SK-N-SH (cell line): Measurements from ENCODE around the gene ZBTB6. TPM values are rescaled to one million over a fixed set of nuclear protein-coding genes. Genes with fewer than 3 reads are reported as not detected.

Experiments used
- CTCF ChIA-PET: fragments of 300-600, 350-600 bp; formaldehyde crosslinking; extraction: SDS; loops from one replicate; lab custom pipeline; 2021; lab: Yijun Ruan, JAX
- POLR2A ChIA-PET: fragments of 350-600 bp; sonication (Branson Sonifier 250); formaldehyde crosslinking; extraction: SDS; loops from one replicate; lab custom pipeline; 2020; ENCODE audit warnings: antibody characterized with exemption, inconsistent platforms; lab: Yijun Ruan, JAX
- DNase-seq: peaks from one replicate; pipeline ENCODE4 v3.0.0; 2012
- H2AFZ ChIP-seq: fragments of 200-600 bp; sonication (generic); 2 replicates; pipeline ENCODE4 v1.8.1; 2016; ENCODE audit warnings: antibody characterized with exemption, mild to moderate bottlenecking, low read depth
- H3F3A ChIP-seq: fragments of 200-600 bp; sonication (generic); replicated peaks from 2 replicates; pipeline ENCODE3; 2016; ENCODE audit warnings: antibody characterized with exemption, mild to moderate bottlenecking; ENCODE audit not compliant: insufficient read depth
- H3K27ac ChIP-seq, 2 experiments: fragments of 200-500 bp in 1 of 2; fragments of 200-600 bp in 1 of 2; sonication (Bioruptor generic) in 1 of 2; sonication (generic), shearing (Covaris generic) in 1 of 2; 2 replicates each; pipeline versions ENCODE4 v1.5.1 to v1.6.1; 2014 to 2016; ENCODE audit warnings: low read depth in 2 of 2, inconsistent platforms in 1 of 2, low read length in 1 of 2, mild to moderate bottlenecking in 1 of 2, mixed read lengths in 1 of 2
- H3K27me3 ChIP-seq: fragments of 200-600 bp; sonication (generic), shearing (Covaris generic); 2 replicates; pipeline ENCODE4 v1.6.1; 2016; ENCODE audit warnings: mixed run types; ENCODE audit not compliant: insufficient read depth
- H3K36me3 ChIP-seq, 2 experiments: fragments of 200-500 bp in 1 of 2; fragments of 200-600 bp in 1 of 2; sonication (Bioruptor generic) in 1 of 2; sonication (generic) in 1 of 2; replicated peaks in 1 of 2; 2 replicates each; pipeline versions ENCODE3 to v1.5.1; 2014 to 2016; ENCODE audit warnings: low read length in 1 of 2, mild to moderate bottlenecking in 1 of 2; ENCODE audit not compliant: insufficient read depth in 2 of 2, control insufficient read depth in 1 of 2
- H3K4me1 ChIP-seq, 2 experiments: fragments of 200-500 bp in 1 of 2; fragments of 200-600 bp in 1 of 2; sonication (Bioruptor generic) in 1 of 2; sonication (generic), shearing (Covaris generic) in 1 of 2; 2 replicates each; pipeline versions ENCODE4 v1.5.1 to v1.6.1; 2014 to 2016; ENCODE audit warnings: low read depth in 1 of 2, low read length in 1 of 2, mixed run types in 1 of 2; ENCODE audit not compliant: insufficient read depth in 2 of 2, control insufficient read depth in 1 of 2
- H3K4me2 ChIP-seq: fragments of 200-600 bp; sonication (generic), shearing (Covaris generic); 2 replicates; pipeline ENCODE4 v1.6.1; 2017; ENCODE audit warnings: mixed run types
- H3K4me3 ChIP-seq, 2 experiments: fragments of 200-500 bp in 1 of 2; fragments of 200-600 bp in 1 of 2; sonication (Bioruptor generic) in 1 of 2; sonication (generic), shearing (Covaris generic) in 1 of 2; 2 replicates each; pipeline versions ENCODE4 v1.5.1 to v1.8.1; 2014 to 2016; ENCODE audit warnings: low read depth in 2 of 2, inconsistent platforms in 1 of 2, low read length in 1 of 2, mild to moderate bottlenecking in 1 of 2, mixed read lengths in 1 of 2, moderate library complexity in 1 of 2
- H3K79me2 ChIP-seq: fragments of 200-600 bp; sonication (generic); 2 replicates; pipeline ENCODE4 v1.8.1; 2017; ENCODE audit warnings: mild to moderate bottlenecking; ENCODE audit not compliant: insufficient read depth
- H3K9ac ChIP-seq: fragments of 200-600 bp; sonication (generic); 2 replicates; pipeline ENCODE4 v1.6.1; 2017; ENCODE audit warnings: mixed run types
- H3K9me2 ChIP-seq: fragments of 200-600 bp; sonication (generic); 2 replicates; pipeline ENCODE4 v1.6.1; 2017; ENCODE audit warnings: mixed run types
- H3K9me3 ChIP-seq: fragments of 200-600 bp; sonication (generic); 2 replicates; pipeline ENCODE4 v1.6.1; 2017; ENCODE audit warnings: mixed run types, mild to moderate bottlenecking, moderate library complexity
- H4K20me1 ChIP-seq: fragments of 200-600 bp; sonication (generic); 2 replicates; pipeline ENCODE4 v1.6.1; 2017; ENCODE audit warnings: mild to moderate bottlenecking, mixed run types; ENCODE audit not compliant: insufficient read depth
- CHD2 ChIP-seq: fragments of 150-350 bp; IDR thresholded peaks from 2 replicates; pipeline ENCODE4 v1.6.1; 2018; ENCODE audit warnings: low read length; ENCODE audit not compliant: partially characterized antibody
- EP300 ChIP-seq, 2 experiments: IDR thresholded peaks; 2 replicates each; pipeline versions ENCODE4 v1.4.0 to v1.6.1; 2012; ENCODE audit warnings: borderline replicate concordance in 1 of 2, low read depth in 1 of 2, low read length in 1 of 2
- EZH2phosphoT487 ChIP-seq: fragments of 200-600 bp; sonication (generic); IDR thresholded peaks from 2 replicates; pipeline ENCODE4 v1.6.1; 2017; ENCODE audit warnings: low read depth, mixed run types, mild to moderate bottlenecking, antibody characterized with exemption, moderate library complexity, borderline replicate concordance
- FOXJ3 ChIP-seq: sonication (generic); formaldehyde crosslinking; IDR thresholded peaks from 2 replicates; pipeline ENCODE4 v1.5.1; 2020; ENCODE audit warnings: mild to moderate bottlenecking, missing genetic modification reagents
- GABPA ChIP-seq: IDR thresholded peaks from 2 replicates; pipeline ENCODE4 v1.4.0; 2012; ENCODE audit warnings: low read depth, mild to moderate bottlenecking
- GATA2 ChIP-seq: sonication (generic); formaldehyde crosslinking; IDR thresholded peaks from 2 replicates; pipeline ENCODE4 v1.5.0; 2020; ENCODE audit warnings: mild to moderate bottlenecking, missing genetic modification reagents
- JUND ChIP-seq: IDR thresholded peaks from 2 replicates; pipeline ENCODE4 v1.4.0; 2012
- MXI1 ChIP-seq: IDR thresholded peaks from 2 replicates; pipeline ENCODE4 v1.6.1; 2012; ENCODE audit warnings: mild to moderate bottlenecking, low read depth, low read length, improper control_type of control experiment
- NFIC ChIP-seq: IDR thresholded peaks from 2 replicates; pipeline ENCODE4 v1.4.0; 2012; ENCODE audit warnings: borderline replicate concordance
- NRF1 ChIP-seq: IDR thresholded peaks from 2 replicates; pipeline ENCODE4 v1.6.1; 2012; ENCODE audit warnings: low read depth, mild to moderate bottlenecking, low read length
- POLR2AphosphoS5 ChIP-seq: IDR thresholded peaks from 2 replicates; pipeline ENCODE4 v1.6.1; 2012; ENCODE audit warnings: low read depth, low read length
- RAD21 ChIP-seq: IDR thresholded peaks from 2 replicates; pipeline ENCODE4 v1.6.1; 2012; ENCODE audit warnings: mild to moderate bottlenecking, low read length
- RCOR1 ChIP-seq: fragments of 150-350 bp; IDR thresholded peaks from 2 replicates; pipeline ENCODE4 v1.6.1; 2017; ENCODE audit warnings: antibody characterized with exemption, low read length
- RFX5 ChIP-seq: IDR thresholded peaks from 2 replicates; pipeline ENCODE4 v1.6.1; 2012; ENCODE audit warnings: mild to moderate bottlenecking, improper control_type of control experiment, low read length
- SMC3 ChIP-seq: IDR thresholded peaks from 2 replicates; pipeline ENCODE4 v1.6.1; 2012; ENCODE audit warnings: low read depth, low read length, improper control_type of control experiment
- TAF1 ChIP-seq: IDR thresholded peaks from 2 replicates; pipeline ENCODE4 v1.6.1; 2012; ENCODE audit warnings: low read depth, mild to moderate bottlenecking, low read length, moderate library complexity, borderline replicate concordance
- TEAD4 ChIP-seq: IDR thresholded peaks from 2 replicates; pipeline ENCODE4 v1.4.0; 2012; ENCODE audit warnings: mild to moderate bottlenecking, borderline replicate concordance; ENCODE audit not compliant: insufficient read depth
- YY1 ChIP-seq: IDR thresholded peaks from 2 replicates; pipeline ENCODE4 v1.4.0; 2012; ENCODE audit warnings: low read depth, mild to moderate bottlenecking
- WGBS: methylation state at CpG from one replicate; pipeline ENCODE4 v1.1.6; 2017; ENCODE audit warnings: low lambda C conversion rate; 5-methylcytosine and 5-hydroxymethylcytosine counted together
- polyA plus RNA-seq, 3 experiments: library from polyadenylated mRNA; depleted of rRNA; stranded (reverse); fragments of >200 nt; gene quantifications; 2 replicates each; pipeline ENCODE4 v1.2.3, GENCODE V29; 2012
- TF ChIP-seq, protein P1 (sequence below): IDR thresholded peaks from 2 replicates; pipeline ENCODE4 v1.4.0; 2012; ENCODE audit warnings: low read depth
- TF ChIP-seq, protein P2 (sequence below): IDR thresholded peaks from 2 replicates; pipeline ENCODE4 v1.4.0; 2012; ENCODE audit warnings: low read depth, borderline replicate concordance
- TF ChIP-seq, protein P3 (sequence below): IDR thresholded peaks from 2 replicates; pipeline ENCODE4; 2012
- TF ChIP-seq, protein P4 (sequence below): IDR thresholded peaks from 2 replicates; pipeline ENCODE4 v1.6.1; 2012; ENCODE audit warnings: mild to moderate bottlenecking, low read depth, low read length, moderate library complexity

The ZBTB6 gene
- polyA plus RNA-seq, 1 of the 3 experiments (the other 2 are of a cell fraction): 2.2 TPM

DNA sequence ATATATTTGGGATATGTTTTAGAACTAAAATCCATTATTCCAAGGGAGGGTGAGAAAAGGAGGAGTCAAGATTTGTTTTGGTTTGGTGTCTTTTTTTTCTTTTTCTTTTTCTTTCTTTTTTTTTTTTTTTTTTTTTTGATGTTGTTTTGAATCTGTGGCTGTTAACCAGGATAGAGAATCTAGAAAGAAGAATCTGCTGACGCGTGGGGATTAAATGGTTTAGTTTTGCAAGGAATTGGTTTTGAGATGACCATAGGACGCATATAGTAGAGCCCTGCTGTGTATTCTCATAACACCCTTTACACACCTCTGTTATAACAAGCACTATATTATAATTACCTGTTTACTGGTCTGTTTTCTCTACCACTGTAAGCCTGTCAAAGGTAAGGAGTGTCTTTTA lies 37.1 kb upstream of the ZBTB6 start:
- Histone ChIP-seq H3K4me3 (no peak overlapping the region), H3K4me2 (no peak overlapping the region), H3K9ac (no peak overlapping the region), H3K79me2 (peaks cover 96% of the 10 kb centered on the region), H3K27ac (no peak overlapping the region), H4K20me1 (peaks cover 71% of the 10 kb centered on the region), H3F3A (peaks cover 17% of the 10 kb centered on the region), H3K9me3 (no peaks in the 10 kb centered on the region), H3K27me3 (no peaks in the 10 kb centered on the region), H2AFZ (no peak overlapping the region), H3K4me1 (peaks cover 0 to 34% of the 10 kb centered on the region in 2 experiments; a peak in 2 of 4 replicates), H3K9me2 (no peaks in the 10 kb centered on the region), H3K36me3 (peaks cover 0 to 7% of the 10 kb centered on the region in 2 experiments)
- ChIA-PET CTCF (interaction anchor here (0.9 kb wide), 1 partner anchor 9 kb away, joined by 3 read pairs; the partner anchor contains the start of gene RABGAP1), POLR2A (no interaction called here)
- TF ChIP-seq, protein P1, sequence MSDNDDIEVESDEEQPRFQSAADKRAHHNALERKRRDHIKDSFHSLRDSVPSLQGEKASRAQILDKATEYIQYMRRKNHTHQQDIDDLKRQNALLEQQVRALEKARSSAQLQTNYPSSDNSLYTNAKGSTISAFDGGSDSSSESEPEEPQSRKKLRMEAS: no peak
- TF ChIP-seq NRF1: no peak
- no peak for TF ChIP-seq FOXJ3 (CRISPR knock-in tag)
- TF ChIP-seq, protein P2, sequence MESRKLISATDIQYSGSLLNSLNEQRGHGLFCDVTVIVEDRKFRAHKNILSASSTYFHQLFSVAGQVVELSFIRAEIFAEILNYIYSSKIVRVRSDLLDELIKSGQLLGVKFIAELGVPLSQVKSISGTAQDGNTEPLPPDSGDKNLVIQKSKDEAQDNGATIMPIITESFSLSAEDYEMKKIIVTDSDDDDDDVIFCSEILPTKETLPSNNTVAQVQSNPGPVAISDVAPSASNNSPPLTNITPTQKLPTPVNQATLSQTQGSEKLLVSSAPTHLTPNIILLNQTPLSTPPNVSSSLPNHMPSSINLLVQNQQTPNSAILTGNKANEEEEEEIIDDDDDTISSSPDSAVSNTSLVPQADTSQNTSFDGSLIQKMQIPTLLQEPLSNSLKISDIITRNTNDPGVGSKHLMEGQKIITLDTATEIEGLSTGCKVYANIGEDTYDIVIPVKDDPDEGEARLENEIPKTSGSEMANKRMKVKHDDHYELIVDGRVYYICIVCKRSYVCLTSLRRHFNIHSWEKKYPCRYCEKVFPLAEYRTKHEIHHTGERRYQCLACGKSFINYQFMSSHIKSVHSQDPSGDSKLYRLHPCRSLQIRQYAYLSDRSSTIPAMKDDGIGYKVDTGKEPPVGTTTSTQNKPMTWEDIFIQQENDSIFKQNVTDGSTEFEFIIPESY: no peak
- TF ChIP-seq TAF1: no peak
- no peak for TF ChIP-seq RFX5
- no peak for TF ChIP-seq RAD21
- TF ChIP-seq EP300 (IDR thresholded peaks at IDR 0.05; ENCODE audit: borderline replicate concordance in 1 of 2, low read depth in 1 of 2, low read length in 1 of 2): no peak
- TF ChIP-seq POLR2AphosphoS5: no peak
- TF ChIP-seq GABPA: no peak
- no peak for TF ChIP-seq CHD2
- TF ChIP-seq GATA2: no peak
- no peak for TF ChIP-seq SMC3
- WGBS: 97% methylated on average over 3 of the region's 3 CpGs
- no peak for DNase-seq

DNA sequence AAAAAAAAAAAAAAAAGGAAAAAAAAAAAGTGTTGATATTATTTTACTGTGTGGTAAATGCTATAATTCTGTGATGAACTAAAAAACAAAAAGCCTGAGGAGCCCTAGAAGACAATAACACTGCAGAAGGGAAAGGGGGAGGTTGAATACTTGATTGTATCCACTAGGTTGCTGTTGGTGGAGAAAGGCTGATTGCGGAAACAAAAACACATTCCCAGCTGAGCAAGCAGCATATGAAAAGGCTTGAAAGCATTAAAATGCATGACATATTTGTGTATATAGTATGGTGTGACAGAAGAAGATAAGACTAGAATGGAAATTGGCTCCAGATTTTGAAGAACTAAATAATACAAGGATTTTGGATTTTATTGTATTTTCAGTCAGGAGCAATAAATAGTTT lies 36.6 kb upstream of the ZBTB6 start:
- CTCF ChIA-PET: no interaction called here
- peaks cover 96% of the 10 kb centered on the region for H3K79me2 ChIP-seq
- H3K27ac ChIP-seq: no peak overlapping the region
- H3K27me3 ChIP-seq: no peaks in the 10 kb centered on the region
- no peak overlapping the region for H3K4me3 ChIP-seq
- H3K9me2 ChIP-seq: no peaks in the 10 kb centered on the region
- H3K9me3 ChIP-seq: no peaks in the 10 kb centered on the region
- peaks cover 19% of the 10 kb centered on the region for H3F3A ChIP-seq
- no peak overlapping the region for H3K9ac ChIP-seq
- POLR2A ChIA-PET: no interaction called here
- H2AFZ ChIP-seq: no peak overlapping the region
- DNase-seq: no peak
- 100% methylated on average over 1 of the region's 1 CpG for whole genome bisulfite sequencing
- H3K4me2 ChIP-seq: no peak overlapping the region
- peaks cover 70% of the 10 kb centered on the region for H4K20me1 ChIP-seq
- H3K36me3 ChIP-seq: peaks cover 0 to 10% of the 10 kb centered on the region in 2 experiments
- peaks cover 0 to 37% of the 10 kb centered on the region in 2 experiments; a peak in 2 of 4 replicates for H3K4me1 ChIP-seq
- TF ChIP-seq YY1: no peak
- TF ChIP-seq SMC3: no peak
- TF ChIP-seq RCOR1: no peak
- no peak for TF ChIP-seq EZH2phosphoT487
- TF ChIP-seq, protein P3, sequence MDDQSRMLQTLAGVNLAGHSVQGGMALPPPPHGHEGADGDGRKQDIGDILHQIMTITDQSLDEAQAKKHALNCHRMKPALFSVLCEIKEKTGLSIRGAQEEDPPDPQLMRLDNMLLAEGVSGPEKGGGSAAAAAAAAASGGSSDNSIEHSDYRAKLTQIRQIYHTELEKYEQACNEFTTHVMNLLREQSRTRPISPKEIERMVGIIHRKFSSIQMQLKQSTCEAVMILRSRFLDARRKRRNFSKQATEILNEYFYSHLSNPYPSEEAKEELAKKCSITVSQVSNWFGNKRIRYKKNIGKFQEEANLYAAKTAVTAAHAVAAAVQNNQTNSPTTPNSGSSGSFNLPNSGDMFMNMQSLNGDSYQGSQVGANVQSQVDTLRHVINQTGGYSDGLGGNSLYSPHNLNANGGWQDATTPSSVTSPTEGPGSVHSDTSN: no peak
- no peak for TF ChIP-seq TEAD4
- TF ChIP-seq JUND: no peak
- TF ChIP-seq RFX5: no peak
- no peak for TF ChIP-seq GABPA
- no peak for TF ChIP-seq MXI1
- no peak for TF ChIP-seq NFIC
- TF ChIP-seq, protein P4, sequence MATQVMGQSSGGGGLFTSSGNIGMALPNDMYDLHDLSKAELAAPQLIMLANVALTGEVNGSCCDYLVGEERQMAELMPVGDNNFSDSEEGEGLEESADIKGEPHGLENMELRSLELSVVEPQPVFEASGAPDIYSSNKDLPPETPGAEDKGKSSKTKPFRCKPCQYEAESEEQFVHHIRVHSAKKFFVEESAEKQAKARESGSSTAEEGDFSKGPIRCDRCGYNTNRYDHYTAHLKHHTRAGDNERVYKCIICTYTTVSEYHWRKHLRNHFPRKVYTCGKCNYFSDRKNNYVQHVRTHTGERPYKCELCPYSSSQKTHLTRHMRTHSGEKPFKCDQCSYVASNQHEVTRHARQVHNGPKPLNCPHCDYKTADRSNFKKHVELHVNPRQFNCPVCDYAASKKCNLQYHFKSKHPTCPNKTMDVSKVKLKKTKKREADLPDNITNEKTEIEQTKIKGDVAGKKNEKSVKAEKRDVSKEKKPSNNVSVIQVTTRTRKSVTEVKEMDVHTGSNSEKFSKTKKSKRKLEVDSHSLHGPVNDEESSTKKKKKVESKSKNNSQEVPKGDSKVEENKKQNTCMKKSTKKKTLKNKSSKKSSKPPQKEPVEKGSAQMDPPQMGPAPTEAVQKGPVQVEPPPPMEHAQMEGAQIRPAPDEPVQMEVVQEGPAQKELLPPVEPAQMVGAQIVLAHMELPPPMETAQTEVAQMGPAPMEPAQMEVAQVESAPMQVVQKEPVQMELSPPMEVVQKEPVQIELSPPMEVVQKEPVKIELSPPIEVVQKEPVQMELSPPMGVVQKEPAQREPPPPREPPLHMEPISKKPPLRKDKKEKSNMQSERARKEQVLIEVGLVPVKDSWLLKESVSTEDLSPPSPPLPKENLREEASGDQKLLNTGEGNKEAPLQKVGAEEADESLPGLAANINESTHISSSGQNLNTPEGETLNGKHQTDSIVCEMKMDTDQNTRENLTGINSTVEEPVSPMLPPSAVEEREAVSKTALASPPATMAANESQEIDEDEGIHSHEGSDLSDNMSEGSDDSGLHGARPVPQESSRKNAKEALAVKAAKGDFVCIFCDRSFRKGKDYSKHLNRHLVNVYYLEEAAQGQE: no peak
